Measurements from ENCODE around the gene PNCK.

PNCK gene

DNA sequence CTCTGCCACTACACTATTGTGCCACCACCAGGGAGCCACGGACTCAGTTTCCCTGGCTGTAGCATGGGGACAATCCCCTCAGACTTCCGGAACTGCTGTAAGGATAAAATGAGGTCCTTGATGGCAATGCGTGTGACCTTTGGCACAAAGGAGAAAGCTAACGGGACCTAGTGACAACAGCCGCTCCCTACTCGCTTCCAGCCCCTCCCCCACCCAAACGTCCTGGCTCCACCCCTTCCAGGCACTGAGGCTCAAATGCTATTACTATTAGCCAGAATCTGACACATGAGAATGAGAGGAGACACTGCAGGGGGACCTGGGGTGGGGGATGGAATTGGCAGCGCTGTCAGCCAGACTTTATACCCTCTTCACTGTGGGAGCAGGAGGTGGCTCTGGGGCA, 32.0 kb downstream of the PNCK start:
- H3K4me3 ChIP-seq (ENCODE audit: low read length) = peak overlapping the region; percentile 50; the same call in 1 of the 2 replicates

GRCh38 chrX:153640736-153641575, 32.7 kb downstream of the PNCK start:
- H3K9me3 ChIP-seq (ENCODE audit: insufficient read depth, low read depth, low read length) = no peaks in the 10 kb centered on the region
- H3K9ac ChIP-seq (ENCODE audit: low read depth, low read length) = no peak overlapping the region
- peak overlapping the region; percentile 50; the same call in 1 of the 2 replicates for H3K4me3 ChIP-seq (ENCODE audit: low read length)
- H3K36me3 ChIP-seq (ENCODE audit: insufficient read depth, low read depth, low read length) = no peaks in the 10 kb centered on the region
- H3K27me3 ChIP-seq (ENCODE audit: insufficient read depth, low read length) = peaks cover 58% of the 10 kb centered on the region
- no peak overlapping the region for H3K27ac ChIP-seq (ENCODE audit: low read length)
- H3K4me1 ChIP-seq (ENCODE audit: insufficient read depth, low read length) = no peaks in the 10 kb centered on the region

More for the DNA sequence above, 32.0 kb downstream of the PNCK start:
- H3K27ac ChIP-seq (ENCODE audit: low read length) = no peak overlapping the region
- H3K4me1 ChIP-seq (ENCODE audit: insufficient read depth, low read length) = no peaks in the 10 kb centered on the region
- H3K27me3 ChIP-seq (ENCODE audit: insufficient read depth, low read length) = peaks cover 65% of the 10 kb centered on the region
- no peak overlapping the region for H3K9ac ChIP-seq (ENCODE audit: low read depth, low read length)
- no peaks in the 10 kb centered on the region for H3K36me3 ChIP-seq (ENCODE audit: insufficient read depth, low read depth, low read length)
- no peaks in the 10 kb centered on the region for H3K9me3 ChIP-seq (ENCODE audit: insufficient read depth, low read depth, low read length)

GRCh38 chrX:153640045-153640686, 33.4 kb downstream of the PNCK start:
- Histone ChIP-seq H3K9me3 (ENCODE audit: insufficient read depth, low read depth, low read length) (no peaks in the 10 kb centered on the region), H3K27ac (ENCODE audit: low read length) (no peak overlapping the region), H3K27me3 (ENCODE audit: insufficient read depth, low read length) (peaks cover 50% of the 10 kb centered on the region), H3K36me3 (ENCODE audit: insufficient read depth, low read depth, low read length) (no peaks in the 10 kb centered on the region), H3K9ac (ENCODE audit: low read depth, low read length) (no peak overlapping the region), H3K4me1 (ENCODE audit: insufficient read depth, low read length) (no peaks in the 10 kb centered on the region), H3K4me3 (ENCODE audit: low read length) (no peak overlapping the region)

DNA sequence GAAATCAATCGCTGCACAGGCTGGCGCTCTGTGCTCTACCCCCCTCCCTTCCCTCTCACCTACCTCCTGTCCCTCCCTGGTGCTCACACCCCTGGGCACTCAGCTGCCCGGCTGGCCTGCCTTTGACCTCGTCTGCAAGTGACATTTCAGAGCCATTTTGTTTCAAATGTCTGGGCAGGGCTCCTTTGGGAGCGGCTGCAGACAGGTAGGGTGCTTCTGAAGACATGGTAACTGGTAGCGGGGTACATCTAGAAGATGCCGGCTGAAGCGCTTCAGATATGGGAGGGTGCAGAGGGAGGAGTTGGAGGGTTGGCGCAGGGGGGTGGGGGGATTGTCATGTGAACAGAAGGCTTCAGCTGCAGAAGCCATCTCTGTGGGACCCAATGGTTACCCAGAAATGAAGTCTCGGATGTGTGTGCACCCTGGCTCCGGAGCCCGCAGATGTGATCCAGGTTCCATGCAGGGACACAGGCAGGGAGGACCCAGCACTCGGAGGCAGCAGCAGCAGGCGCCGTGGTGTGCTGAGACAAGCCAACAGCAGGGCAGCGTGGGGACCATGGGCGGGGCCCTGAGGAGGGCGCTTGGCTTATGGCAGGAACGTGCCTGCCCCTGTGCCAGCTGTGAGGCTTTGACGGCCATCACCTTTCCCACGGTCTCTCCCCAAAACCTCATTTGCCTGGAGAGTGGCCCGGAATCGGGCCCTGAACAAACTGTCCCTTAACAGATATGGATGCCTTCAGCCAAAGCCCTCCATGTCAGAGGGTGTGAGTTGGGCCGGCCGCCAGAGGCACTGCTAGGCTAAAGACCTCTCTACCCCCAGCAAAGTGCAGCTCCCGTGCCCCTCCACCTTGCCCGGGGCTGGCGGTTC, 34.2 kb downstream of the PNCK start:
- Histone ChIP-seq H3K9me3 (ENCODE audit: insufficient read depth, low read depth, low read length) (no peaks in the 10 kb centered on the region), H3K27me3 (ENCODE audit: insufficient read depth, low read length) (peaks cover 43% of the 10 kb centered on the region), H3K9ac (ENCODE audit: low read depth, low read length) (no peak overlapping the region), H3K4me1 (ENCODE audit: insufficient read depth, low read length) (no peaks in the 10 kb centered on the region), H3K27ac (ENCODE audit: low read length) (no peak overlapping the region), H3K4me3 (ENCODE audit: low read length) (no peak overlapping the region), H3K36me3 (ENCODE audit: insufficient read depth, low read depth, low read length) (no peaks in the 10 kb centered on the region)

- H3K27me3 ChIP-seq (ENCODE audit: insufficient read depth, low read length) = peaks cover 36% of the 10 kb centered on the region
- no peaks in the 10 kb centered on the region for H3K9me3 ChIP-seq (ENCODE audit: insufficient read depth, low read depth, low read length)
- H3K27ac ChIP-seq (ENCODE audit: low read length) = no peak overlapping the region
- no peaks in the 10 kb centered on the region for H3K4me1 ChIP-seq (ENCODE audit: insufficient read depth, low read length)
- no peaks in the 10 kb centered on the region for H3K36me3 ChIP-seq (ENCODE audit: insufficient read depth, low read depth, low read length)
- no peak overlapping the region for H3K4me3 ChIP-seq (ENCODE audit: low read length)
- no peak overlapping the region for H3K9ac ChIP-seq (ENCODE audit: low read depth, low read length)
Measured at GRCh38 chrX:153638436-153639176, 35.0 kb downstream of the PNCK start.

DNA sequence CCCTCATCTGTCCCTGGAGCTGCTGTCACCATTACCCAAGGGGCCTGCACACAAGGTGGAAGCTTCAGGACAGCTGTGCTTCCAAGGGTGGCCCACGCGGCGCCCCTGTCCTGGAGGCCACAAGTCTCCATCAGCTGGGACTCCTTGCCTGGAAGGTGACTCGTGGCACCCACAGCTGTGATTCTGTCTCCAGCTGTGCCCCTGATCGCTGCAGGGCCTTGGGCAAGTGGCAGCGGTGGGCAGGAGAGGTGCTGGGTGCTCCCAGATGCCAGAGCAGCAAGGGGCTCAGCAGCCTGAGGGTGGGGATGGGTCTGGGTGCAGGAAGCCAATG, 35.6 kb downstream of the PNCK start:
- H3K4me1 ChIP-seq (ENCODE audit: insufficient read depth, low read length) = no peaks in the 10 kb centered on the region
- no peak overlapping the region for H3K9ac ChIP-seq (ENCODE audit: low read depth, low read length)
- no peaks in the 10 kb centered on the region for H3K9me3 ChIP-seq (ENCODE audit: insufficient read depth, low read depth, low read length)
- no peak overlapping the region for H3K27ac ChIP-seq (ENCODE audit: low read length)
- H3K27me3 ChIP-seq (ENCODE audit: insufficient read depth, low read length) = peaks cover 30% of the 10 kb centered on the region
- H3K4me3 ChIP-seq (ENCODE audit: low read length) = no peak overlapping the region
- H3K36me3 ChIP-seq (ENCODE audit: insufficient read depth, low read depth, low read length) = no peaks in the 10 kb centered on the region

DNA sequence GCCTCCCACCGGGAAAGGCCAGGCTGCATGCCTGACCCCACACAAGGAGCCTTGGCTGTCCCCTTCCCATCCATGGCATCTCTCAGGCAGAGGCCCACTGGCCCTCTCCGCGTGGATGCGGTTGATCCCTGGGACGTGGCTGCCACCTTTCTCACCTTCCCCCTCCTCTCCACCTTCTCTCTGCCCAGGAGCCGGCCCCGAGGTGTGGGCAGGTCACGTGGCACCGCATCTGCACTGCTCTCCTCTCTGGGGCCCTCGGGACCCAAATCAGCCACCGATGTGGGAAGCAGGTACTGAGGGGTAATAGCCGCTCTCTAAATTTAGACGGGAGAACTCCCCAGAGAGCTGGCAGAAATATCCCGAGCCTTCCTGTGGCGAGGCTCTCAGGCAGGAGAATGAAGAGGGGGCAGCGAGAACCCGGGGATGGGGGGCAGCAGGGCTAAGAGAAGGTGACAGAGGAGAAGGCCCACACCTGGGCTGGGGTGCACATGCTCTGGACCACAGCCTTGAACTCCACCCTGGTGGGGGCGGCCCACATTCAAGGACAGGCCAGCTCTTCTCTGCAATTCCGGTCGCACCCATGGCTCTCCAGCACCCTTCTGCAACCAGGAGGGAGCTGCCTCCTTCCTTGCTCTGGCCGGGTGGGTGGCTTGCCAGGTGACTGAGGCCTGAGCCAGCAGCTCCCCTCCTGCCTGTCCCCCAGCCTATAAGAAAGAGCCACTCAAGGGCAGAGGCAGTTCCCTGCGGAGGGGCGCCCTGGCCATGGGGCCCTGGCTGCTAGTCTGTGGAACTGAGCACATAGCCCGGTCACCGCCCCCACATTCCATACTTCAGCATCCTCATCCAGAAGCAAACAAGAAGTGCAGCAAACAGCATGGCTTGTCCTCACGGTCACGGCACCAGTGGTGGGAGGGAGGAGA, 36.2 kb downstream of the PNCK start:
- H3K27me3 ChIP-seq (ENCODE audit: insufficient read depth, low read length) = peaks cover 24% of the 10 kb centered on the region
- no peak overlapping the region for H3K9ac ChIP-seq (ENCODE audit: low read depth, low read length)
- H3K9me3 ChIP-seq (ENCODE audit: insufficient read depth, low read depth, low read length) = no peaks in the 10 kb centered on the region
- H3K27ac ChIP-seq (ENCODE audit: low read length) = no peak overlapping the region
- no peaks in the 10 kb centered on the region for H3K36me3 ChIP-seq (ENCODE audit: insufficient read depth, low read depth, low read length)
- no peaks in the 10 kb centered on the region for H3K4me1 ChIP-seq (ENCODE audit: insufficient read depth, low read length)
- no peak overlapping the region for H3K4me3 ChIP-seq (ENCODE audit: low read length)

GRCh38 chrX:153636716-153637115, 36.9 kb downstream of the PNCK start:
- Histone ChIP-seq H3K36me3 (ENCODE audit: insufficient read depth, low read depth, low read length) (no peaks in the 10 kb centered on the region), H3K4me1 (ENCODE audit: insufficient read depth, low read length) (no peaks in the 10 kb centered on the region), H3K27me3 (ENCODE audit: insufficient read depth, low read length) (peaks cover 21% of the 10 kb centered on the region), H3K4me3 (ENCODE audit: low read length) (no peak overlapping the region), H3K9ac (ENCODE audit: low read depth, low read length) (no peak overlapping the region), H3K27ac (ENCODE audit: low read length) (no peak overlapping the region), H3K9me3 (ENCODE audit: insufficient read depth, low read depth, low read length) (no peaks in the 10 kb centered on the region)

DNA sequence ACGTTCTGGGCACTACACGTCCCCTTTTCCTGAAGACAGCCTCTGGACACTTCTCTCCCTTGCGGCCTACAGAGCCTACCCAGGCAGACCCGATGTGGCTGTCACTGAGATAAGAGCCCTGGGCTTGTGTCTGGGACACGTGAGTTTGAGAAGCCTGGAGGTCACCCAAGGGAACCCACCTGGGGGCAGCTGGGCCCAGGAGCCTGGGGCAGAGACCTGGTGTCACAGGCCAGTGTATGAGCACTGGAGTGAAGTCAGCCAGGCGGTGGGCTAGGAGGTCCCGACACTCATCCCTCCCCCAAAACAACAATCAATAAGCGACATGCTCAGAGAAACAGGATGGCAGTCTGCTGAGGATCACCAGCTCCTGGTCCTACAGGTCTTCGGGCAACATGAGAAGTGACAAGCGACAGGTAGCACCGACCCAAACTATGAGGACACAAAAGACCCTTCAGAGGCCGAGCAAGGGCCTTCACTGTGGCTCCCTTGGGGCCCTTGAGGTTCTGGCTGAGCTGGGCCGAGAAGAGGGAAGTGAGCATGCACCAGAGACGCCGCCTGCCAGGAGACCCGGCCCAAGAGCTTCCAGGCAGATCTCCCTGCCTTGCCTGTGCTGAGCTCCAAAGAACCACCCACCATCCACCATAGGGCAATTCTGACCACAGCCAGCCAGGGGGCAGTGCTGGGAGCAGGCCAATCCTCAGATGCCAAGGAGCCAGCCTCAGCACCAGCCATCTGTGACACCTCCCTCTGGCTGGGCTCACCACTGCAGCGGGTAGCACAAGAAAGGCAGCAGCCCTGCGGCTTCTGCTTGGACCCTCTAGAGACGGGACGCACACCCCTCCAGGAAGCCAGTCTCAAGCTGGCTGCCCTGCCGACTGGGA, 37.6 kb downstream of the PNCK start:
- Histone ChIP-seq H3K4me3 (ENCODE audit: low read length) (no peak overlapping the region), H3K9ac (ENCODE audit: low read depth, low read length) (no peak overlapping the region), H3K27ac (ENCODE audit: low read length) (no peak overlapping the region), H3K9me3 (ENCODE audit: insufficient read depth, low read depth, low read length) (no peaks in the 10 kb centered on the region), H3K36me3 (ENCODE audit: insufficient read depth, low read depth, low read length) (no peaks in the 10 kb centered on the region), H3K27me3 (ENCODE audit: insufficient read depth, low read length) (peaks cover 14% of the 10 kb centered on the region), H3K4me1 (ENCODE audit: insufficient read depth, low read length) (no peaks in the 10 kb centered on the region)

DNA sequence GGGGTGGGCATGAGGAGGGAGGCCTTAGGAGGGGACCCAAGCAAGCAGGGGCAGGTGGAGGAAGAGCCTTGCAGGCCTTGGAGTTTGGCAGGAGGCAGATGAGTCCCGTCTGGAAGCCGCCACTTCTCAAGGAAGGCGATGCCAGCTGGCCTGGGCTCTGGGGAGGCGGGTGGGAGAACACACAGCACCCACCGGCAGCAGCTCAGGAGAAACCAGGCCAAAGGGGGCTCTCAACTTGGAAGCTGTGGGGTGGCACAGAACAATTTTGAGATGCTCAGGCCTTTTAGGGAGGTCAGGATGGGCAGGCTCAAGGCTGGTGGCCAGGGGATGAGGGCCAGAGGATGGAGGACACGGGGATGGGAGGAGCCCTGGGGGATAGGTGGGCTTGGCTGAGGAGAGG, 38.2 kb downstream of the PNCK start:
- H3K36me3 ChIP-seq (ENCODE audit: insufficient read depth, low read depth, low read length) = no peaks in the 10 kb centered on the region
- no peak overlapping the region for H3K27ac ChIP-seq (ENCODE audit: low read length)
- H3K4me1 ChIP-seq (ENCODE audit: insufficient read depth, low read length) = no peaks in the 10 kb centered on the region
- H3K27me3 ChIP-seq (ENCODE audit: insufficient read depth, low read length) = peaks cover 8% of the 10 kb centered on the region
- H3K4me3 ChIP-seq (ENCODE audit: low read length) = no peak overlapping the region
- H3K9me3 ChIP-seq (ENCODE audit: insufficient read depth, low read depth, low read length) = no peaks in the 10 kb centered on the region
- no peak overlapping the region for H3K9ac ChIP-seq (ENCODE audit: low read depth, low read length)
